ENCODE data around the gene TRA2A.

GRCh38 chr7:23491502-23491901, 40.3 kb downstream of the TRA2A start:
- TF ChIP-seq RNF219 (CRISPR knock-in tag; IDR thresholded peaks at IDR 0.05), result no peak
- TF ChIP-seq FOXM1 (CRISPR knock-in tag; IDR thresholded peaks at IDR 0.05), result no peak
- no peak for TF ChIP-seq ZNF772 (CRISPR knock-in tag; IDR thresholded peaks at IDR 0.05)
- no peak for TF ChIP-seq MXD4 (CRISPR knock-in tag; IDR thresholded peaks at IDR 0.05)
- no peak for TF ChIP-seq CTCF (CRISPR knock-in tag; IDR thresholded peaks at IDR 0.05)
- no peak for TF ChIP-seq GTF2F1 (IDR thresholded peaks at IDR 0.05; ENCODE audit: low read length)
- TF ChIP-seq CBX2 (IDR thresholded peaks at IDR 0.05; ENCODE audit: low read depth, low read length), result no peak
- no peak for TF ChIP-seq CBX2 (CRISPR knock-in tag; IDR thresholded peaks at IDR 0.05; ENCODE audit: low read depth)
- no peak for TF ChIP-seq AFF4 (CRISPR knock-in tag; IDR thresholded peaks at IDR 0.05)
- no peak for TF ChIP-seq TCF12 (IDR thresholded peaks at IDR 0.05)
- TF ChIP-seq TCF12 (CRISPR knock-in tag; IDR thresholded peaks at IDR 0.05), result no peak

Data from HepG2 (cell line).